Astrocyte of the cerebellum (primary cell): ENCODE results near the gene DOK5.

Source experiments
- DNase-seq: peaks from one replicate; pipeline ENCODE4 v3.0.0-alpha.2; 2011; ENCODE audit warnings: low read depth
- H3K4me3 ChIP-seq: 2 replicates; pipeline ENCODE4 v1.5.1; 2011; ENCODE audit warnings: mild to moderate bottlenecking, low read depth, low read length, moderate library complexity
- CTCF ChIP-seq: IDR thresholded peaks from 2 replicates; pipeline ENCODE4 v1.5.1; 2012; ENCODE audit warnings: low read length, low read depth, moderate library complexity, mild to moderate bottlenecking; ENCODE audit errors: missing control alignments
- in situ Hi-C: cut with HindIII; loops from 2 replicates; pipeline ENCODE4 v1.10.0; 2017; ENCODE audit warnings: low sequenced_read_pairs

Gene DOK5

GRCh38 chr20:54534101-54534500, 58.7 kb downstream of the DOK5 start:
- DNase-seq: no peak
- in situ Hi-C loops: no loop called here
- no peak overlapping the region for H3K4me3 ChIP-seq
- no peak for TF ChIP-seq CTCF

GRCh38 chr20:54535033-54535432, 59.6 kb downstream of the DOK5 start:
- in situ Hi-C loops: no loop called here
- no peak for DNase-seq
- TF ChIP-seq CTCF: no peak
- H3K4me3 ChIP-seq: no peak overlapping the region

GRCh38 chr20:54535746-54536145, 60.4 kb downstream of the DOK5 start:
- TF ChIP-seq CTCF: no peak
- no peak for DNase-seq
- no peak overlapping the region for H3K4me3 ChIP-seq
- in situ Hi-C loops: no loop called here

- H3K4me3 ChIP-seq: no peak overlapping the region
- in situ Hi-C loops: no loop called here
- no peak for TF ChIP-seq CTCF
- no peak for DNase-seq
These were observed 64.2 kb downstream of the DOK5 start for GRCh38 chr20:54539521-54540046.

- in situ Hi-C loops: no loop called here
- TF ChIP-seq CTCF: no peak
- no peak for DNase-seq
- no peak overlapping the region for H3K4me3 ChIP-seq
These were observed 68.0 kb downstream of the DOK5 start for GRCh38 chr20:54543369-54543768.

GRCh38 chr20:54545676-54546358, 70.4 kb downstream of the DOK5 start:
- DNase-seq: peak; percentile 76
- TF ChIP-seq CTCF: no peak
- no peak overlapping the region for H3K4me3 ChIP-seq
- in situ Hi-C loops: no loop called here

- no peak overlapping the region for H3K4me3 ChIP-seq
- TF ChIP-seq CTCF: no peak
- in situ Hi-C loops: no loop called here
- no peak for DNase-seq
These were observed 73.5 kb downstream of the DOK5 start for GRCh38 chr20:54548849-54549248.
